Esophagus muscularis mucosa (tissue), 4 donors: ENCODE results near the gene TRIM28. TPM values are rescaled to one million over a fixed set of nuclear protein-coding genes. Genes with fewer than 3 reads are reported as not detected.

Experiments
- DNase-seq: peaks from one replicate; pipeline ENCODE4 v3.0.0-alpha.2; 2017; ENCODE audit errors: extremely low spot score
- H3K27ac ChIP-seq, 4 donors: fragments of 200-600 bp; sonication (generic); replicated peaks in 1 of 4; 1 replicate in 3 of 4; 2 replicates in 1 of 4; pipeline ENCODE4 v1.5.1; 2016 to 2019; ENCODE audit warnings: mild to moderate bottlenecking in 1 of 4
- H3K27me3 ChIP-seq, 4 donors: fragments of 200-600 bp; sonication (generic); one replicate each; pipeline versions ENCODE4 v1.5.1 to v1.6.0; 2016 to 2019
- H3K36me3 ChIP-seq, 4 donors: fragments of 200-600 bp; sonication (generic); one replicate each; pipeline ENCODE4 v1.5.1; 2016 to 2019
- H3K4me1 ChIP-seq, 4 donors: fragments of 200-600 bp; sonication (generic); one replicate each; pipeline ENCODE4 v1.5.1; 2016 to 2019
- H3K4me3 ChIP-seq, 4 donors: fragments of 200-600 bp; sonication (generic); 1 replicate in 2 of 4; 2 replicates in 2 of 4; pipeline ENCODE4 v1.5.1; 2016 to 2019; ENCODE audit warnings: mild to moderate bottlenecking in 4 of 4, moderate library complexity in 1 of 4
- H3K9me3 ChIP-seq, 4 donors: fragments of 200-600 bp; sonication (generic); 1 replicate in 3 of 4; 2 replicates in 1 of 4; pipeline ENCODE4 v1.5.1; 2016 to 2019
- EP300 ChIP-seq: sonication (generic); formaldehyde crosslinking; IDR thresholded peaks from one replicate; pipeline ENCODE4 v1.6.1; 2017; ENCODE audit warnings: antibody characterized with exemption
- POLR2A ChIP-seq: fragments of 450-650 bp; IDR thresholded peaks from one replicate; pipeline ENCODE4 v1.6.1; 2017; ENCODE audit warnings: antibody characterized with exemption, moderate library complexity, mild to moderate bottlenecking, low read depth
- POLR2AphosphoS5 ChIP-seq, 2 donors: sonication (generic); formaldehyde crosslinking; IDR thresholded peaks; one replicate each; pipeline ENCODE4 v1.6.1; 2017; ENCODE audit warnings: antibody characterized with exemption in 2 of 2
- whole genome bisulfite sequencing: methylation state at CpG from one replicate; pipeline ENCODE4 v1.1.5; 2018; 5-methylcytosine and 5-hydroxymethylcytosine counted together
- intact Hi-C: fragments of 100-400 bp; cut with DNase I; formaldehyde crosslinking; loops from one replicate; pipeline ENCODE4 v1.15.1; 2023
- small RNA-seq, 3 donors: library from RNA; depleted of rRNA; stranded (forward); fragments of <200 nt; gene quantifications; one replicate each; pipeline ENCODE3, GENCODE V24; 2016
- total RNA-seq, 4 donors: library from RNA; depleted of rRNA; stranded (reverse); fragments of >200 nt; gene quantifications; one replicate each; pipeline versions ENCODE4 v1.1.0 to v1.2.1, GENCODE V29; 2016
- TF ChIP-seq, protein P1 (sequence below), 3 experiments: fragments of 200-600 bp in 2 of 3; fragments of 450-650 bp in 1 of 3; sonication (generic) in 2 of 3; IDR thresholded peaks; one replicate each; pipeline ENCODE4 v1.5.1; 2017 to 2019; ENCODE audit warnings: antibody characterized with exemption in 3 of 3, mild to moderate bottlenecking in 2 of 3, moderate library complexity in 1 of 3

Gene TRIM28
- total RNA-seq, 4 donors from 2014 or later: 152 to 319 (median 264) TPM

DNA sequence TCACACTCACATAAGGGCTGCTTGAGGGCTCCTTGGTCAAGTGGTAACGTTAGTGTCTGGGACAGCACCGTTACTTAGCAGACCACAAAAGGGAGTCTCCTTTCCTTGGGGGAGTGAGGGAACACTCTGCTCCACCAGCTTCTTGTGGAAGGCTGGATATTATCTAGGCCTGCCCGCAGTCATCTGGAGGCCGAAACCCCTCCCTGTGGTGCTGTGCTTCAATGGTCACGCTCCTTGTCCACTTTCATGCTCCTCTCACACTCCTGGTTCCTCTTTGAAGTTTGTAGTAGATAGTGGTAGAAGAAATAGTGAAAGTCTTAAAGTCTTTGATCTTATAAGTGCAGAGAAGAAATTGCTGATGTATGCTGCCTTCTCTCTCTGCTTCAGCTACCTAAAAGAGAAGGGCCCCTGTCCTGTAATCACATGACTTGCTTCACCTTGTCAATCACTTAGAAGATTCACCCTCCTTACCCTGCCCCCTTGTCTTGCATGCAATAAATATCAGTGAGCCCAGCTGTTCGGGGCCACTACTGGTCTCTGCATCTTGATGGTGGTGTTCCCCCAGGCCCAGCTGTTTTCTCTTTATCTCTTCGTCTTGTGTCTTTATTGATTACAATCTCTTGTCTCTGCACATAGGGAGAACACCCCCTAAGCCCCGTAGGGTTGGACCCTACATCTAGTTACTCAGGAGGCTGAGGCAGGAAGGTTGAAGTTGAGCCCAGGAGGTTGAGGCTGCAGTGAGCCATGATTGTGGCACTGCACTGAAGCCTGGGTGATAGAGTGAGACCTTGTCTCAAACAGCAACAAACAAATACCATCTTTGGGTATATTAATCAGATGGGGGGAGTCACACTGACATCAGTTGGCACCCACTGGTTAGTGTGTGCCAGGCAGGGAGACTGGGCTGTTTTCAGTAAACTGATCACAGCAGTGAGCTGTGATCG, 40.9 kb downstream of the TRIM28 start:
- no peak overlapping the region for H3K4me3 ChIP-seq
- intact Hi-C loops: no loop called here
- H3K27me3 ChIP-seq: no peaks in the 10 kb centered on the region
- no peak overlapping the region for H3K27ac ChIP-seq
- H3K36me3 ChIP-seq: peaks cover 15 to 34% (median 29%) of the 10 kb centered on the region in 4 donors
- TF ChIP-seq EP300 (no peak), POLR2A (no peak), POLR2AphosphoS5 (IDR thresholded peaks at IDR 0.05) (no peak)
- TF ChIP-seq, protein P1, sequence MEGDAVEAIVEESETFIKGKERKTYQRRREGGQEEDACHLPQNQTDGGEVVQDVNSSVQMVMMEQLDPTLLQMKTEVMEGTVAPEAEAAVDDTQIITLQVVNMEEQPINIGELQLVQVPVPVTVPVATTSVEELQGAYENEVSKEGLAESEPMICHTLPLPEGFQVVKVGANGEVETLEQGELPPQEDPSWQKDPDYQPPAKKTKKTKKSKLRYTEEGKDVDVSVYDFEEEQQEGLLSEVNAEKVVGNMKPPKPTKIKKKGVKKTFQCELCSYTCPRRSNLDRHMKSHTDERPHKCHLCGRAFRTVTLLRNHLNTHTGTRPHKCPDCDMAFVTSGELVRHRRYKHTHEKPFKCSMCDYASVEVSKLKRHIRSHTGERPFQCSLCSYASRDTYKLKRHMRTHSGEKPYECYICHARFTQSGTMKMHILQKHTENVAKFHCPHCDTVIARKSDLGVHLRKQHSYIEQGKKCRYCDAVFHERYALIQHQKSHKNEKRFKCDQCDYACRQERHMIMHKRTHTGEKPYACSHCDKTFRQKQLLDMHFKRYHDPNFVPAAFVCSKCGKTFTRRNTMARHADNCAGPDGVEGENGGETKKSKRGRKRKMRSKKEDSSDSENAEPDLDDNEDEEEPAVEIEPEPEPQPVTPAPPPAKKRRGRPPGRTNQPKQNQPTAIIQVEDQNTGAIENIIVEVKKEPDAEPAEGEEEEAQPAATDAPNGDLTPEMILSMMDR (IDR thresholded peaks at IDR 0.05): no peak
- 88% methylated on average over 8 of the region's 9 CpGs for WGBS
- H3K9me3 ChIP-seq: no peaks in the 10 kb centered on the region
- H3K4me1 ChIP-seq: peaks cover 13 to 22% (median 15%) of the 10 kb centered on the region in 4 donors
- no peak for DNase-seq

DNA sequence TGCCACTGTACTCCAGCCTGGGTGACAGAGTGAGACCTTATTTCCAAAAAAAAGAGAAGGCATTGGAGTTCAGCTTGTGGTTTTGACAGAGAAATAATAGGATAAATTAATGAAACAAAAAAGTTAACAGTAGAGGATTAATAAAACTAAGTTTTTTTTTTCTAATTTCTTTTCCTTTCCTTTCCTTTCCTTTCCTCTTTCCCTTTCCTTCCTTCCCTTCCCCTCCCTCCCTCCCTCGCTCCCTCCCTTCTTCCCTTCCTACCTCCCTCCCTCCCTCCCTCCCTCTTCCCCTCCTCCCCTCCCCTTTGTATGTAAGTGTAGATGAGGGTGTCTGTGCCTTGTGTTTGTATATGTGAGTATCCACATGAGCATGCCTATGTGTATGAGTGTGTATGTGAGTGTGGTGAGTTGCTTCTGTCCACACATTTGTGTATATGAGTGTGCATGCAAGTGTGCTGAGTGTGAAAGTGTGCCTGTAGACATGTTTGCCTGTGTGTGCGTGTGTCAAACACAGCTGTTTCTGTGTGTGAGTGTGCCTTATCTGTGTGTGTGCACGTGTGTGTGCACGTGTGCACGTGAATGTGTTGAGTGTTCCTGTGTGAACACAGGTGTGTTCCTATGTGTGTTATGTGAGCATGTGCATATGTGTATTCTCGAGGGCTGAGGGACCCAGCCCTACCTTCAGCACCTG, 41.7 kb downstream of the TRIM28 start:
- no peak for TF ChIP-seq POLR2A
- no peak for TF ChIP-seq EP300
- TF ChIP-seq, protein P1 (IDR thresholded peaks at IDR 0.05): no peak
- Histone ChIP-seq H3K27me3 (no peaks in the 10 kb centered on the region), H3K9me3 (no peaks in the 10 kb centered on the region), H3K36me3 (peaks cover 15 to 34% (median 29%) of the 10 kb centered on the region in 4 donors), H3K4me1 (peaks cover 12 to 14% (median 13%) of the 10 kb centered on the region in 4 donors), H3K4me3 (no peak overlapping the region), H3K27ac (no peak overlapping the region)
- WGBS: 82% methylated on average over 6 of the region's 6 CpGs
- DNase-seq: no peak
- intact Hi-C loops: no loop called here

DNA sequence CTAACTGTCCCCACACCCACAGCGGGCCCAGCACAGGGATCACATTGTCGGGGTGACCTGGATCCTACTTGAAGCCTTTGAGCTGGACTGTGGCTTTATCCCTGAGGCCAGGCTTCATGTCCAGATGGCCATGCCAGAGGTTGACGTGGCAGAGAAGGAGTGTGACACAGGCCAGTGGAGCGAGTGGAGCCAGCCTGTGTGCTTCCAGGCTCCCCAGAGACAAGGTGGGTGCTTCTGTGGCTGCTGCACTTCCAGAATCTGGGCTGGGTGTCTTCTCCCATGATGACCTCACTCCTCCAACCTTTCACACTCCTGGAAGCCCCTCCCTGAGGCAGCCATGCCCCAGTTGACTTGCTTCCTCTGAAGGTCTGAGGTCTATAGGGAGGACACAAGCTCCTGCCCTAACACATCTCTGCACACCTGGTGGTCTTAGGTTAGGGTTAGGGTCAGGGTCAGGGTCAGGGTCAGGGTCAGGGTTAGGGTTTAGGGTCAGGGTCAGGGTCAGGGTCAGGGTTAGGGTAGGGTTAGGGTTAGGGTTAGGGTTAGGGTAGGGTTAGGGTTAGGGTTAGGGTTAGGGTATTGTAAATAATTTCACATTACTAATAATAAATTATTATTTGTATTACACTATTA, 42.4 kb downstream of the TRIM28 start:
- no peak for DNase-seq
- no peak overlapping the region for H3K27ac ChIP-seq
- TF ChIP-seq POLR2A (no peak), EP300 (no peak), POLR2AphosphoS5 (IDR thresholded peaks at IDR 0.05) (no peak)
- TF ChIP-seq, protein P1 (IDR thresholded peaks at IDR 0.05): no peak
- H3K4me1 ChIP-seq: peaks cover 5 to 7% (median 6%) of the 10 kb centered on the region in 4 donors
- H3K36me3 ChIP-seq: peaks cover 15 to 34% (median 29%) of the 10 kb centered on the region in 4 donors
- no peaks in the 10 kb centered on the region for H3K27me3 ChIP-seq
- H3K9me3 ChIP-seq: no peaks in the 10 kb centered on the region
- H3K4me3 ChIP-seq: no peak overlapping the region
- WGBS: 97% methylated on average over 4 of the region's 4 CpGs
- intact Hi-C loops: no loop called here

Small RNAs within 50 kb of the gene (small RNA-seq; reads per million reads assigned to genes)
- gene MIR6807 (0 to 0.34 (median 0) reads per million in 3 donors), gene RN7SL525P (0 reads per million in 3 donors)

Other genes with a start within 250 kb of the TRIM28 start
- gene ERVK3-1, start 238.7 kb upstream of the TRIM28 start, total RNA-seq: 10 to 100 TPM; 32.9 to 53.0 (median 38.0) TPM
- gene ZSCAN22, start 217.1 kb upstream of the TRIM28 start, total RNA-seq: 1 to 10 TPM; 2.9 to 4.9 (median 3.6) TPM
- gene A1BG, start 190.6 kb upstream of the TRIM28 start, total RNA-seq: 10 to 100 TPM in 2 of 4 donors, 1 to 10 TPM in 1, under 1 TPM in 1; 0.83 to 12.1 (median 9.5) TPM
- gene ZNF497, start 181.3 kb upstream of the TRIM28 start, total RNA-seq: 1 to 10 TPM in 1 of 4 donors, under 1 TPM in 3; 0.42 to 1.1 (median 0.92) TPM
- 1 to 10 TPM; 1.5 to 3.7 (median 2.1) TPM for gene ZNF837, start 163.0 kb upstream of the TRIM28 start, total RNA-seq
- gene RPS5, start 156.8 kb upstream of the TRIM28 start, total RNA-seq: 1,000 to 10,000 TPM; 1,137 to 2,200 (median 1,582) TPM
- gene RNF225, start 148.4 kb upstream of the TRIM28 start, total RNA-seq: not detected
- 10 to 100 TPM; 11.6 to 24.2 (median 18.9) TPM for gene ZNF584, start 135.4 kb upstream of the TRIM28 start, total RNA-seq
- gene ZNF132, start 103.9 kb upstream of the TRIM28 start, total RNA-seq: 1 to 10 TPM; 3.7 to 6.7 (median 4.5) TPM
- gene ZNF324B, start 92.4 kb upstream of the TRIM28 start, total RNA-seq: 1 to 10 TPM; 7.1 to 9.7 (median 8.3) TPM
- 10 to 100 TPM; 12.9 to 21.8 (median 15.6) TPM for gene ZNF324, start 77.0 kb upstream of the TRIM28 start, total RNA-seq
- 10 to 100 TPM; 13.7 to 20.4 (median 17.0) TPM for gene ZNF446, start 67.7 kb upstream of the TRIM28 start, total RNA-seq
- 10 to 100 TPM in 1 of 4 donors, 1 to 10 TPM in 3; 3.8 to 10.8 (median 4.6) TPM for gene SLC27A5, start 32.1 kb upstream of the TRIM28 start, total RNA-seq
- gene ZBTB45, start 24.3 kb upstream of the TRIM28 start, total RNA-seq: 10 to 100 TPM in 2 of 4 donors, 1 to 10 TPM in 2; 8.8 to 20.0 (median 12.1) TPM
- 100 to 1,000 TPM; 124 to 145 (median 141) TPM for gene CHMP2A, start 11.0 kb downstream of the TRIM28 start, total RNA-seq
- gene UBE2M, start 14.5 kb downstream of the TRIM28 start, total RNA-seq: 10 to 100 TPM; 36.1 to 54.9 (median 45.8) TPM
- 10 to 100 TPM; 20.5 to 29.3 (median 22.4) TPM for gene MZF1, start 29.3 kb downstream of the TRIM28 start, total RNA-seq